ENCODE measurements around the gene RHOF.
"Not testable (repeated sequence)": the region's sequence is repeated elsewhere in the genome, so short reads cannot be mapped to it uniquely, and the experiment has no call there.

The RHOF gene

GRCh38 chr12:121748571-121749265 is 44.8 kb downstream of the RHOF start:
- DNase-seq (ENCODE audit: low read depth in 2 of 2), result no peak

- DNase-seq (ENCODE audit: low read depth in 2 of 2), result no peak
Measured at GRCh38 chr12:121748218-121748570, 45.3 kb downstream of the RHOF start.

DNA sequence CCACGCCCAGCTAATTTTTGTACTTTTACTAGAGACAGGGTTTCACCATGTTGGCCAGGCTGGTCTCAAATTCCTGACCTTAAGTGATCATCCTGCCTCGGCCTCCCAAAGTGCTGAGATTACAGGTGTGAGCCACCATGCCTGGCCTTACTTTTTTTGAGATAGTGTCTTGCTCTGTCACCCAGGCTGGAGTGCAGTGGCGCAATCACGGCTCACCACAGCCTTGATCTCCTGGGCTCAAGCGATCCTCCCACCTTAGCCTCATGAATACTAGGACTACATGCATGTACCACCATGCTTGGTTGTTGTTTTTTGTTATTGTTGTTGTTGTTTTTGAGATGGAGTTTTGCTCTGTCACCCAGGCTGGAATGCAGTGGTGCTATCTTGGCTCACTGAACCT is 47.9 kb downstream of the RHOF start:
- not testable (repeated sequence) for DNase-seq (ENCODE audit: low read depth in 2 of 2)

DNA sequence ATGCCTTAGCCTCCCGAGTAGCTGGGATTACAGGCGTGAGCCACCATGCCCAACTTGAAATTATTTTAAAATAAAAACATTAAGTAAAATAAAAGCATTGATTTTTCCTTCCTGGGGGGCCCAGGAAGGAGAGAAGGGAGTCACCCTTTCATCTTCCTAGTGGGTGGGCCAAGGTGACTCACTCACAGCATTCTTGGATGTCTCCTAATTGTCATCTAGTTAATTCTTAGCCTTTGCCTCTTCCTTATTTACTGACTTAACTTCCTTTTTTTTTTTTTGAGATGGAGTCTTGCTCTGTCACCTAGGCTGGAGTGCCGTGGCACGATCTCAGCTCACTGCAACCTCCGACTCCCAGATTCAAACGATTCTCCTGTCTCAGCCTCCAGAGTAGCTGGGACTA is 51.7 kb downstream of the RHOF start:
- no peak for DNase-seq (ENCODE audit: low read depth in 2 of 2)

GRCh38 chr12:121740847-121741246 is 52.6 kb downstream of the RHOF start:
- no peak for DNase-seq (ENCODE audit: low read depth in 2 of 2)

GRCh38 chr12:121738340-121738858 is 55.1 kb downstream of the RHOF start:
- no peak for DNase-seq (ENCODE audit: low read depth in 2 of 2)

GRCh38 chr12:121733849-121734248 is 59.6 kb downstream of the RHOF start:
- DNase-seq (ENCODE audit: low read depth in 2 of 2), result no peak

DNA sequence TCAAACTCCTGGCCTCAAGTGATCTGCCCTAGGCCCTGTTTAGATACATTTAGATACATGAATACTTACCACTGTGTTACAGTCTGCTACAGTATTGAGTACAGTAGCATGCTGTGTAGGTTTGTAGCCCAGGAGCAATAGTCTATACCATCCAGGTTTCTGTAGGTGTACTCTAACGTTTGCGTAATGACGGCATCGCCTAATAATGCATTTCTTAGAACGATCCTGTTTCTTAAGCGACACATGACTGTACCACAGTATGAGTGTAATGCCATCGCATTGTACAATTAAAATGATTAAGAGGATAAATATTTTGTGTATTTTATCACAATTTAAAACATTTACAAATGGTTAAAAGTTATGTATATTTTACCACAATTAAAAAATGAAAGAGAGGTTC is 62.0 kb downstream of the RHOF start:
- no peak for DNase-seq (ENCODE audit: low read depth in 2 of 2)

DNA sequence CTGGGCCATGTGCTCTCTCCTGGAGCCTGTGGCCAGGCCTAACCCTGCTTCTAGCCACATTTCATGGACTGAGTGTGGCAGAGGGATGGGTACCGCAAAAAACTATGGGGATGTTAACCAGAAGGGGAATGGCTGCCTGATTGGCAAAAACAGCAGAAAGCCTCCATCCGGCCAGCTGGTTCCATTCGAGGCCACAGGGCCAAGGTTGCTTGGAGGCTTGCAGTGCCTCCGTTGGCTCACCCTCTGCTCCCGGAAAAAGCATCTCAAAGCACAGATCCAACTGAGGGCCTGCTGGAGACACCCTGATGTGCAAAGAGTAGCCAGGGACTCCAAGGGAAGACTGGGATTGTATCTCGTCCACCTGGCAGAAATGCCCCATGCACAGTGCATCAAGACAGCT is 64.5 kb downstream of the RHOF start:
- DNase-seq (ENCODE audit: low read depth in 2 of 2), result no peak
